WTC11 (cell line): ENCODE measurements around the gene ADAM12. TPM values are rescaled to one million over a fixed set of nuclear protein-coding genes. Genes with fewer than 3 reads are reported as not detected.

Source experiments
- ATAC-seq: fragments of 200-7000 bp; cut with Tn5 transposase; 2 replicates; pipeline ENCODE4 v1.10.0; 2021; ENCODE audit warnings: mild to moderate bottlenecking, moderate library complexity
- CTCF ChIA-PET: fragments of 300-600 bp; sonication (Branson Sonifier 250); formaldehyde crosslinking; loops from one replicate; lab custom pipeline; 2021; ENCODE audit warnings: antibody characterized with exemption; lab: Charles Lee
- POLR2A ChIA-PET: fragments of 350-600 bp; sonication (Branson Sonifier 250); formaldehyde crosslinking; loops from one replicate; lab custom pipeline; 2021; ENCODE audit warnings: antibody characterized with exemption; lab: Charles Lee
- DNase-seq: peaks from one replicate; pipeline ENCODE4 v3.0.0; 2021; ENCODE audit warnings: low spot score
- H3K27ac Mint-ChIP-seq: 2 replicates; pipeline ENCODE4 v1.8.0; 2021; ENCODE audit warnings: mixed read lengths
- H3K27me3 Mint-ChIP-seq: 2 replicates; pipeline ENCODE4 v1.8.0; 2021; ENCODE audit warnings: low read depth, mild to moderate bottlenecking, moderate library complexity, mixed read lengths
- H3K36me3 Mint-ChIP-seq: 2 replicates; pipeline ENCODE4 v1.8.0; 2021; ENCODE audit warnings: mixed read lengths
- H3K4me1 Mint-ChIP-seq: 2 replicates; pipeline ENCODE4 v1.8.0; 2022; ENCODE audit warnings: mixed read lengths
- H3K4me3 Mint-ChIP-seq: 2 replicates; pipeline ENCODE4 v1.8.0; 2021; ENCODE audit warnings: mild to moderate bottlenecking, moderate library complexity, mixed read lengths
- H3K9me3 Mint-ChIP-seq: 2 replicates; pipeline ENCODE4 v1.8.0; 2021; ENCODE audit warnings: mixed read lengths
- ATF2 ChIP-seq: sonication (generic); formaldehyde crosslinking; IDR thresholded peaks from 2 replicates; pipeline ENCODE4 v1.8.1; 2022; ENCODE audit warnings: low read depth, missing genetic modification reagents, borderline replicate concordance
- ATF6 ChIP-seq: sonication (generic); formaldehyde crosslinking; IDR thresholded peaks from 2 replicates; pipeline ENCODE4 v1.8.1; 2023; ENCODE audit warnings: mild to moderate bottlenecking, missing genetic modification reagents
- CREM ChIP-seq: sonication (generic); formaldehyde crosslinking; IDR thresholded peaks from 2 replicates; pipeline ENCODE4 v1.8.1; 2022; ENCODE audit warnings: mild to moderate bottlenecking, missing genetic modification reagents, moderate library complexity
- FOXP1 ChIP-seq: sonication (generic); formaldehyde crosslinking; IDR thresholded peaks from 2 replicates; pipeline ENCODE4 v1.8.0; 2022; ENCODE audit warnings: missing genetic modification reagents, mild to moderate bottlenecking, moderate library complexity, borderline replicate concordance
- FOXP4 ChIP-seq: sonication (generic); formaldehyde crosslinking; IDR thresholded peaks from 2 replicates; pipeline ENCODE4 v1.8.0; 2022; ENCODE audit warnings: mild to moderate bottlenecking, missing genetic modification reagents
- GTF2I ChIP-seq: fragments of 250-450 bp; sonication (Bioruptor Pico); conservative IDR thresholded peaks from 2 replicates; pipeline ENCODE4 v1.4.0; 2021; ENCODE audit warnings: mild to moderate bottlenecking
- JUN ChIP-seq: sonication (generic); formaldehyde crosslinking; IDR thresholded peaks from 2 replicates; pipeline ENCODE4 v1.8.0; 2023; ENCODE audit warnings: mild to moderate bottlenecking, missing genetic modification reagents
- NFYB ChIP-seq: sonication (generic); formaldehyde crosslinking; conservative IDR thresholded peaks from 2 replicates; pipeline ENCODE4 v1.8.0; 2022; ENCODE audit warnings: low read depth, missing genetic modification reagents
- NR2C2 ChIP-seq: sonication (generic); formaldehyde crosslinking; IDR thresholded peaks from 2 replicates; pipeline ENCODE4 v1.8.0; 2022; ENCODE audit warnings: mild to moderate bottlenecking, missing genetic modification reagents
- SMAD3 ChIP-seq: sonication (generic); formaldehyde crosslinking; IDR thresholded peaks from 2 replicates; pipeline ENCODE4 v1.8.0; 2022; ENCODE audit warnings: missing genetic modification reagents, mild to moderate bottlenecking, borderline replicate concordance
- SOX15 ChIP-seq: fragments of 250-450 bp; sonication (Bioruptor Pico); IDR thresholded peaks from 2 replicates; pipeline ENCODE4 v1.9.0; 2021; ENCODE audit warnings: mild to moderate bottlenecking
- TEAD4 ChIP-seq: sonication (generic); formaldehyde crosslinking; IDR thresholded peaks from 2 replicates; pipeline ENCODE4 v1.8.0; 2022; ENCODE audit warnings: mild to moderate bottlenecking, missing genetic modification reagents
- ZBTB43 ChIP-seq: sonication (generic); formaldehyde crosslinking; IDR thresholded peaks from 2 replicates; pipeline ENCODE4 v1.8.1; 2023; ENCODE audit warnings: mild to moderate bottlenecking, missing genetic modification reagents
- ZNF232 ChIP-seq: sonication (generic); formaldehyde crosslinking; IDR thresholded peaks from 2 replicates; pipeline ENCODE4 v1.8.0; 2022; ENCODE audit warnings: mild to moderate bottlenecking, missing genetic modification reagents
- ZNF263 ChIP-seq: sonication (generic); formaldehyde crosslinking; IDR thresholded peaks from 2 replicates; pipeline ENCODE4 v1.8.1; 2022; ENCODE audit warnings: low read depth, mild to moderate bottlenecking, moderate library complexity, missing genetic modification reagents
- ZNF425 ChIP-seq: fragments of 250-450 bp; sonication (Bioruptor Pico); conservative IDR thresholded peaks from 2 replicates; pipeline ENCODE4 v1.9.0; 2021; ENCODE audit warnings: mild to moderate bottlenecking
- ZNF671 ChIP-seq: fragments of 250-450 bp; sonication (Bioruptor Pico); IDR thresholded peaks from 2 replicates; pipeline ENCODE4 v1.8.0; 2021; ENCODE audit warnings: mild to moderate bottlenecking
- total RNA-seq: library from RNA; stranded (reverse); gene quantifications from 3 replicates; pipeline ENCODE4 v1.2.3, GENCODE V29; 2021

Gene ADAM12
- total RNA-seq, 1 experiment from 2014 or later, result 0.22 TPM

- DNase-seq (no peak), ATAC-seq (no peak)
- no peak overlapping the region for H3K27ac Mint-ChIP-seq
- peaks cover 18% of the 10 kb centered on the region for H3K9me3 Mint-ChIP-seq
- POLR2A ChIA-PET, result no interaction called here
- peaks cover 7% of the 10 kb centered on the region; the same call in 1 of the 2 replicates for H3K36me3 Mint-ChIP-seq
- H3K27me3 Mint-ChIP-seq, result peaks cover 48% of the 10 kb centered on the region
- TF ChIP-seq FOXP1 (CRISPR knock-in tag), result no peak
- no peak for TF ChIP-seq TEAD4
- TF ChIP-seq JUN (CRISPR knock-in tag), result no peak
- no peak for TF ChIP-seq ZNF425
- no peak for TF ChIP-seq CREM (CRISPR knock-in tag)
- no peak for TF ChIP-seq ZNF263 (CRISPR knock-in tag)
- no peak for TF ChIP-seq ATF6 (CRISPR knock-in tag)
- no peak for TF ChIP-seq SOX15 (CRISPR knock-in tag)
- no peak for TF ChIP-seq FOXP4 (CRISPR knock-in tag)
- TF ChIP-seq ATF2, result no peak
- TF ChIP-seq NFYB (CRISPR knock-in tag), result no peak
- no peak for TF ChIP-seq ZBTB43
- CTCF ChIA-PET, result no interaction called here
- peaks cover 18% of the 10 kb centered on the region for H3K4me1 Mint-ChIP-seq
- H3K4me3 Mint-ChIP-seq, result no peak overlapping the region
These were observed 262.3 kb downstream of the ADAM12 start for GRCh38 chr10:126126023-126126422.

GRCh38 chr10:126124668-126125349 is 263.5 kb downstream of the ADAM12 start:
- H3K27me3 Mint-ChIP-seq, result peaks cover 42% of the 10 kb centered on the region
- peaks cover 7% of the 10 kb centered on the region; the same call in 1 of the 2 replicates for H3K36me3 Mint-ChIP-seq
- no peak overlapping the region for H3K27ac Mint-ChIP-seq
- ChIA-PET CTCF (interaction anchor here (0.7 to 1.0 kb wide), 2 partner anchors 379 to 1884 kb away, joined by 3 read pairs; no protein-coding TSS in a partner anchor), POLR2A (interaction anchor here (0.7 kb wide), 1 partner anchor 201 kb away, joined by 7 read pairs; no protein-coding TSS in a partner anchor)
- DNase-seq (no peak), ATAC-seq (no peak)
- H3K9me3 Mint-ChIP-seq, result peaks cover 23% of the 10 kb centered on the region
- H3K4me1 Mint-ChIP-seq, result peaks cover 18% of the 10 kb centered on the region
- TF ChIP-seq SOX15 (CRISPR knock-in tag) (no peak), ZNF671 (no peak), NR2C2 (no peak), ZNF232 (CRISPR knock-in tag) (no peak), SMAD3 (CRISPR knock-in tag) (no peak), GTF2I (CRISPR knock-in tag) (no peak), ZNF263 (CRISPR knock-in tag) (no peak)
- no peak overlapping the region for H3K4me3 Mint-ChIP-seq
